Neural cell (in vitro differentiated cells): ENCODE measurements around the gene RGS16.

Experiments
- EP300 ChIP-seq: fragments of 450-650 bp; conservative IDR thresholded peaks from 2 replicates; pipeline ENCODE4 v1.6.1; 2014; ENCODE audit warnings: antibody characterized with exemption, mild to moderate bottlenecking, moderate library complexity; ENCODE audit not compliant: poor library complexity, severe bottlenecking
- EZH2 ChIP-seq: fragments of 200-600, 300-800 bp; shearing (Covaris generic), sonication (generic); IDR thresholded peaks from 2 replicates; pipeline ENCODE4 v1.6.1; 2014; ENCODE audit warnings: antibody characterized with exemption, low read length, borderline replicate concordance, mild to moderate bottlenecking; ENCODE audit not compliant: insufficient read depth, poor library complexity, severe bottlenecking
- MXI1 ChIP-seq: fragments of 450-650 bp; conservative IDR thresholded peaks from 2 replicates; pipeline ENCODE4 v1.6.1; 2014; ENCODE audit warnings: antibody characterized with exemption, mild to moderate bottlenecking; ENCODE audit not compliant: poor library complexity, severe bottlenecking
- SMC3 ChIP-seq: fragments of 450-650 bp; conservative IDR thresholded peaks from 2 replicates; pipeline ENCODE4 v1.6.1; 2014; ENCODE audit warnings: antibody characterized with exemption, mild to moderate bottlenecking, moderate library complexity; ENCODE audit not compliant: poor library complexity
- TF ChIP-seq, protein P1 (sequence below): fragments of 450-650 bp; IDR thresholded peaks from 2 replicates; pipeline ENCODE4 v1.5.1; 2014; ENCODE audit warnings: antibody characterized with exemption, mild to moderate bottlenecking, moderate library complexity; ENCODE audit not compliant: poor library complexity, severe bottlenecking

DNA sequence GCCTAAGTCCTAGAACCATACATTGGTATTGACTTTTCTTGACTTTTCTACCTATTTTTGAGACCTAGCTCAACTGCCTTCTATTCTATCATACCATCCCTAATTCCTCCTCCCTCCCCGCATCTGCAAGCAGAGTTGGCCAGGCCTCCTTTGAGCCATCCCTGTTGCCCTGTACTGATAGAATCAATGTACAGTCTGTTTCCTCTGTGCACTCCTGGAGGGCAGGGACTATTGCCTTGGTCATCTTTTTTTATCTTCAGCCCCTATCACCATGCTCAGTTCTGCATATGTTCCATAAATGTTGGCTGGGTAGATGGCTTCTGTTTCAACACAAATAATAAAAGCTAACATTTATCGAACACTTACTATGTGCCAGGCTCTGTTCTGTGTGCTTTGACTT, 4.0 kb upstream of the RGS16 start:
- TF ChIP-seq, protein P1, sequence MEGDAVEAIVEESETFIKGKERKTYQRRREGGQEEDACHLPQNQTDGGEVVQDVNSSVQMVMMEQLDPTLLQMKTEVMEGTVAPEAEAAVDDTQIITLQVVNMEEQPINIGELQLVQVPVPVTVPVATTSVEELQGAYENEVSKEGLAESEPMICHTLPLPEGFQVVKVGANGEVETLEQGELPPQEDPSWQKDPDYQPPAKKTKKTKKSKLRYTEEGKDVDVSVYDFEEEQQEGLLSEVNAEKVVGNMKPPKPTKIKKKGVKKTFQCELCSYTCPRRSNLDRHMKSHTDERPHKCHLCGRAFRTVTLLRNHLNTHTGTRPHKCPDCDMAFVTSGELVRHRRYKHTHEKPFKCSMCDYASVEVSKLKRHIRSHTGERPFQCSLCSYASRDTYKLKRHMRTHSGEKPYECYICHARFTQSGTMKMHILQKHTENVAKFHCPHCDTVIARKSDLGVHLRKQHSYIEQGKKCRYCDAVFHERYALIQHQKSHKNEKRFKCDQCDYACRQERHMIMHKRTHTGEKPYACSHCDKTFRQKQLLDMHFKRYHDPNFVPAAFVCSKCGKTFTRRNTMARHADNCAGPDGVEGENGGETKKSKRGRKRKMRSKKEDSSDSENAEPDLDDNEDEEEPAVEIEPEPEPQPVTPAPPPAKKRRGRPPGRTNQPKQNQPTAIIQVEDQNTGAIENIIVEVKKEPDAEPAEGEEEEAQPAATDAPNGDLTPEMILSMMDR, result no peak
- no peak for TF ChIP-seq EZH2
- TF ChIP-seq SMC3, result no peak
- no peak for TF ChIP-seq MXI1
- no peak for TF ChIP-seq EP300
